HepG2 (cell line): ENCODE measurements around the gene PRDM10. TPM values are rescaled to one million over a fixed set of nuclear protein-coding genes. Genes with fewer than 3 reads are reported as not detected.

Experiments used
- BRF2 ChIP-seq: sonication (generic); formaldehyde crosslinking; IDR thresholded peaks from 2 replicates; pipeline ENCODE4 v1.8.1; 2022; ENCODE audit warnings: mild to moderate bottlenecking, missing genetic modification reagents
- HBP1 ChIP-seq: IDR thresholded peaks from 2 replicates; pipeline ENCODE4 v1.6.1; 2016; ENCODE audit warnings: low read depth, control low read depth
- MLX ChIP-seq: IDR thresholded peaks from 2 replicates; pipeline ENCODE4 v1.6.1; 2016
- NBN ChIP-seq: fragments of 450-650 bp; conservative IDR thresholded peaks from 2 replicates; pipeline ENCODE4 v1.6.1; 2017
- PAXIP1 ChIP-seq: sonication (generic); formaldehyde crosslinking; conservative IDR thresholded peaks from 2 replicates; pipeline ENCODE4 v1.4.0; 2020; ENCODE audit warnings: mild to moderate bottlenecking, missing genetic modification reagents, moderate library complexity
- RAD21 ChIP-seq: fragments of 450-650 bp; formaldehyde crosslinking; IDR thresholded peaks from 2 replicates; pipeline ENCODE4 v1.5.0; 2020; ENCODE audit warnings: mild to moderate bottlenecking
- SMAD9 ChIP-seq: sonication (generic); formaldehyde crosslinking; IDR thresholded peaks from 2 replicates; pipeline ENCODE4 v1.5.1; 2020; ENCODE audit warnings: mild to moderate bottlenecking, missing genetic modification reagents
- SNAI1 ChIP-seq: sonication (generic); formaldehyde crosslinking; IDR thresholded peaks from 2 replicates; pipeline ENCODE4 v1.5.0; 2020; ENCODE audit warnings: mild to moderate bottlenecking, missing genetic modification reagents, borderline replicate concordance
- TOPORS ChIP-seq: sonication (generic); formaldehyde crosslinking; IDR thresholded peaks from 2 replicates; pipeline ENCODE4 v1.8.0; 2023; ENCODE audit warnings: mild to moderate bottlenecking, missing genetic modification reagents
- ZFP41 ChIP-seq: sonication (generic); formaldehyde crosslinking; IDR thresholded peaks from 2 replicates; pipeline ENCODE4 v1.4.0; 2020; ENCODE audit warnings: mild to moderate bottlenecking, missing genetic modification reagents, borderline replicate concordance
- ZFP90 ChIP-seq: sonication (generic); formaldehyde crosslinking; IDR thresholded peaks from 2 replicates; pipeline ENCODE4 v1.8.0; 2022; ENCODE audit warnings: missing genetic modification reagents, mild to moderate bottlenecking, inconsistent platforms, borderline replicate concordance
- ZNF136 ChIP-seq: sonication (generic); formaldehyde crosslinking; IDR thresholded peaks from 2 replicates; pipeline ENCODE4 v1.8.1; 2022; ENCODE audit warnings: low read depth, mild to moderate bottlenecking, moderate library complexity, missing genetic modification reagents
- ZNF317 ChIP-seq: sonication (generic); formaldehyde crosslinking; IDR thresholded peaks from 2 replicates; pipeline ENCODE4 v1.5.0; 2020; ENCODE audit warnings: mild to moderate bottlenecking, missing genetic modification reagents
- ZNF337 ChIP-seq: sonication (generic); formaldehyde crosslinking; IDR thresholded peaks from 2 replicates; pipeline ENCODE4 v1.5.1; 2020; ENCODE audit warnings: missing genetic modification reagents, low read depth, mild to moderate bottlenecking, borderline replicate concordance
- ZNF496 ChIP-seq: sonication (generic); formaldehyde crosslinking; IDR thresholded peaks from 2 replicates; pipeline ENCODE4 v1.8.1; 2023; ENCODE audit warnings: mild to moderate bottlenecking, moderate library complexity, missing genetic modification reagents; ENCODE audit not compliant: insufficient replicate concordance
- ZNF569 ChIP-seq: sonication (generic); formaldehyde crosslinking; IDR thresholded peaks from 2 replicates; pipeline ENCODE4 v1.5.0; 2020; ENCODE audit warnings: mild to moderate bottlenecking, missing genetic modification reagents, moderate library complexity, borderline replicate concordance
- polyA plus RNA-seq, 8 experiments: library from polyadenylated mRNA; depleted of rRNA in 3 of 8; stranded (reverse) in 7 of 8; unstranded in 1 of 8; fragments of >200 nt; fragmentation: Illumina TruSeq in 4 of 8; extraction: Trizol in 4 of 8; gene quantifications; 2 replicates each; pipeline versions ENCODE4 v1.2.1 to v1.2.3, GENCODE V29; 2011 to 2016; ENCODE audit warnings: low read depth in 4 of 8, missing spikeins in 1 of 8, mixed read lengths in 1 of 8; ENCODE audit not compliant: insufficient read depth in 1 of 8
- total RNA-seq, 5 experiments: library from RNA; depleted of rRNA; stranded (reverse); fragments of >200 nt; fragmentation: Illumina TruSeq; extraction: Trizol; gene quantifications; 2 replicates each; pipeline ENCODE4 v1.2.3, GENCODE V29; 2016; ENCODE audit warnings: low read depth in 1 of 5
- TF ChIP-seq, protein P1 (sequence below): sonication (generic); formaldehyde crosslinking; IDR thresholded peaks from 2 replicates; pipeline ENCODE4 v1.9.0; 2021; ENCODE audit warnings: missing genetic modification reagents, mild to moderate bottlenecking, borderline replicate concordance
- TF ChIP-seq, protein P2 (sequence below): sonication (generic); formaldehyde crosslinking; IDR thresholded peaks from 2 replicates; pipeline ENCODE4 v1.9.0; 2021; ENCODE audit warnings: missing genetic modification reagents, borderline replicate concordance

Gene PRDM10
- total and polyA plus RNA-seq, 2 of the 13 experiments (the other 11 are each of a cell fraction or from before 2014, with no cell fraction given) = 5.7 to 5.8 TPM

GRCh38 chr11:130042093-130042591 lies 39.5 kb upstream of the PRDM10 start (continued):
- no peak for TF ChIP-seq HBP1 (CRISPR knock-in tag)
- no peak for TF ChIP-seq ZNF496 (CRISPR knock-in tag)
- no peak for TF ChIP-seq PAXIP1
- no peak for TF ChIP-seq ZNF317
- TF ChIP-seq ZNF337 (CRISPR knock-in tag) = no peak
- no peak for TF ChIP-seq SMAD9 (CRISPR knock-in tag)
- TF ChIP-seq BRF2 (CRISPR knock-in tag) = no peak
- TF ChIP-seq SNAI1 (CRISPR knock-in tag) = no peak
- no peak for TF ChIP-seq RAD21 (CRISPR knock-in tag)
- TF ChIP-seq ZFP90 (CRISPR knock-in tag) = no peak
- no peak for TF ChIP-seq NBN
- TF ChIP-seq, protein P1, sequence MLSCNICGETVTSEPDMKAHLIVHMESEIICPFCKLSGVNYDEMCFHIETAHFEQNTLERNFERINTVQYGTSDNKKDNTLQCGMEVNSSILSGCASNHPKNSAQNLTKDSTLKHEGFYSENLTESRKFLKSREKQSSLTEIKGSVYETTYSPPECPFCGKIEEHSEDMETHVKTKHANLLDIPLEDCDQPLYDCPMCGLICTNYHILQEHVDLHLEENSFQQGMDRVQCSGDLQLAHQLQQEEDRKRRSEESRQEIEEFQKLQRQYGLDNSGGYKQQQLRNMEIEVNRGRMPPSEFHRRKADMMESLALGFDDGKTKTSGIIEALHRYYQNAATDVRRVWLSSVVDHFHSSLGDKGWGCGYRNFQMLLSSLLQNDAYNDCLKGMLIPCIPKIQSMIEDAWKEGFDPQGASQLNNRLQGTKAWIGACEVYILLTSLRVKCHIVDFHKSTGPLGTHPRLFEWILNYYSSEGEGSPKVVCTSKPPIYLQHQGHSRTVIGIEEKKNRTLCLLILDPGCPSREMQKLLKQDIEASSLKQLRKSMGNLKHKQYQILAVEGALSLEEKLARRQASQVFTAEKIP (CRISPR knock-in tag) = no peak
- TF ChIP-seq ZNF569 = no peak
- no peak for TF ChIP-seq MLX (CRISPR knock-in tag)
- no peak for TF ChIP-seq ZFP41 (CRISPR knock-in tag)
- TF ChIP-seq ZNF136 (CRISPR knock-in tag) = no peak
- no peak for TF ChIP-seq TOPORS
- TF ChIP-seq, protein P2, sequence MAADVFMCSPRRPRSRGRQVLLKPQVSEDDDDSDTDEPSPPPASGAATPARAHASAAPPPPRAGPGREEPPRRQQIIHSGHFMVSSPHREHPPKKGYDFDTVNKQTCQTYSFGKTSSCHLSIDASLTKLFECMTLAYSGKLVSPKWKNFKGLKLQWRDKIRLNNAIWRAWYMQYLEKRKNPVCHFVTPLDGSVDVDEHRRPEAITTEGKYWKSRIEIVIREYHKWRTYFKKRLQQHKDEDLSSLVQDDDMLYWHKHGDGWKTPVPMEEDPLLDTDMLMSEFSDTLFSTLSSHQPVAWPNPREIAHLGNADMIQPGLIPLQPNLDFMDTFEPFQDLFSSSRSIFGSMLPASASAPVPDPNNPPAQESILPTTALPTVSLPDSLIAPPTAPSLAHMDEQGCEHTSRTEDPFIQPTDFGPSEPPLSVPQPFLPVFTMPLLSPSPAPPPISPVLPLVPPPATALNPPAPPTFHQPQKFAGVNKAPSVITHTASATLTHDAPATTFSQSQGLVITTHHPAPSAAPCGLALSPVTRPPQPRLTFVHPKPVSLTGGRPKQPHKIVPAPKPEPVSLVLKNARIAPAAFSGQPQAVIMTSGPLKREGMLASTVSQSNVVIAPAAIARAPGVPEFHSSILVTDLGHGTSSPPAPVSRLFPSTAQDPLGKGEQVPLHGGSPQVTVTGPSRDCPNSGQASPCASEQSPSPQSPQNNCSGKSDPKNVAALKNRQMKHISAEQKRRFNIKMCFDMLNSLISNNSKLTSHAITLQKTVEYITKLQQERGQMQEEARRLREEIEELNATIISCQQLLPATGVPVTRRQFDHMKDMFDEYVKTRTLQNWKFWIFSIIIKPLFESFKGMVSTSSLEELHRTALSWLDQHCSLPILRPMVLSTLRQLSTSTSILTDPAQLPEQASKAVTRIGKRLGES = no peak
